Measurements from ENCODE around the gene ZNF524.
"Not testable (repeated sequence)": the region's sequence is repeated elsewhere in the genome, so short reads cannot be mapped to it uniquely, and the experiment has no call there.

Gene ZNF524

GRCh38 chr19:55599842-55600661 lies at the start of gene ZNF524:
ZNF524 (plus strand) TSS chr19:55600288; CDS start chr19:55602113, 1,825 bp downstream.
- DNase-seq, result peak; percentile 70 to 75 (median 72)

- no peak for DNase-seq
Measured at GRCh38 chr19:55550321-55550650, 49.8 kb upstream of the ZNF524 start.

- DNase-seq, result no peak
Measured at GRCh38 chr19:55552206-55552605, 47.9 kb upstream of the ZNF524 start.

- DNase-seq, result no peak
Measured at GRCh38 chr19:55552620-55553019, 47.5 kb upstream of the ZNF524 start.

- DNase-seq, result no peak
Measured at GRCh38 chr19:55553217-55554182, 46.6 kb upstream of the ZNF524 start.

GRCh38 chr19:55554302-55554701 lies 45.8 kb upstream of the ZNF524 start:
- no peak for DNase-seq

GRCh38 chr19:55554741-55555152 lies 45.3 kb upstream of the ZNF524 start:
- no peak for DNase-seq

GRCh38 chr19:55559684-55560083 lies 40.4 kb upstream of the ZNF524 start:
- DNase-seq, result no peak

- no peak for DNase-seq
Measured at GRCh38 chr19:55563261-55563690, 36.8 kb upstream of the ZNF524 start.

GRCh38 chr19:55566823-55567222 lies 33.3 kb upstream of the ZNF524 start:
- DNase-seq, result no peak

GRCh38 chr19:55567708-55568328 lies 32.3 kb upstream of the ZNF524 start:
- no peak for DNase-seq

GRCh38 chr19:55569477-55569876 lies 30.6 kb upstream of the ZNF524 start:
- not testable (repeated sequence) for DNase-seq

GRCh38 chr19:55573929-55574328 lies 26.2 kb upstream of the ZNF524 start:
- not testable (repeated sequence) for DNase-seq

- no peak for DNase-seq
Measured at GRCh38 chr19:55576746-55577145, 23.3 kb upstream of the ZNF524 start.

- no peak for DNase-seq
Measured at GRCh38 chr19:55578031-55578760, 21.9 kb upstream of the ZNF524 start.

- no peak for DNase-seq
Measured at GRCh38 chr19:55578761-55579747, 21.0 kb upstream of the ZNF524 start.

GRCh38 chr19:55579766-55580621 lies 20.1 kb upstream of the ZNF524 start:
- DNase-seq, result no peak

- DNase-seq, result peak; percentile 37 to 75 (median 58)
Measured at GRCh38 chr19:55580628-55581144, 19.4 kb upstream of the ZNF524 start, which contains the start of gene ZNF579. ZNF579 (minus strand) TSS chr19:55580848; CDS start chr19:55579639, 1,209 bp downstream.

GRCh38 chr19:55581145-55581822 lies 18.8 kb upstream of the ZNF524 start:
- DNase-seq, result no peak
